ENCODE results near the gene SEMA4G.

DNA sequence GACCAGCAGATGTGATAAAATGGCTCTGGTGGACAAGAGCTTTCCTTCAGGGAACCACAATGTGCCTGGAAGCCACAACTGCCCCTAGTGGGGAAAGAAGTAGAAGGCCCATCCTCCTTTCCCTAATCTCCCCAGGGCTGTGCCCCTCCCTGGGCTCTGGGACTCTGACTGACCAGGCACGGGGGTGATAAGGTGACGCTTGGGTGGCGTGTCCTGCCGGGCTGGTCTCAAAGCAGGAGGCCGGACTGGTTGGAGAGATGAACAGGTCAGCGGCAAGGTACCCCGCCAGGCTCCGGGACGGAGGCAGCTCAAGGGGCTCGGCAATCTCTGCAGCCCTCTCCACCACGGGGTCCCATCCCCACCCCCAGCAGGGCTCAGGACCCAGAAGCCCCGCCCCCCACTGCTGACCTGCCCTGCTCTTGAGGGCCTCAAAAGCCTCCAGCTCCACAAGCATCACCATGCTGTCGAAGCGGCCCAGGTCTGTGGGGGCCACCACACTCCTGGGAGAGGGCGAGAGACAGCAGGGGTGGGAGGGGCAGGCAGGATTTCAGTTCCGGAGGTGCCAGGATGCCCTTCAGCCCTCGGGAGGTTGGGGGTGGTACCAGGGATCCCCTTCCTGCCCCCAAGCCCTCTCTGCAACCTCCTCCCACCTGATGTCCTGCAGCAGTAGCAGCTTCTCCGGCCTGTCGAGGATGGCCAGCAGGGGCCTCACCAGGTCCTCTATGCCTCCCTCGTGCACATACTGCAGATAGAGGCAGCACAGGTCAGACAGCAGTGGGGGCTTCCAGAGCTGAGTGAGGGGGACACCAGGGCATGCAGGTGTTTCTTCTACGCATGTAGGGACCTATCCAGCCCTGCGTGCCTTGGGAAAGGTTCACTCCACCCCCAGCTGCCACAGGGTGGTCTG, 42.5 kb downstream of the SEMA4G start:
- TF ChIP-seq POLR2A (IDR thresholded peaks at IDR 0.05) = no peak
- TF ChIP-seq, protein P1, sequence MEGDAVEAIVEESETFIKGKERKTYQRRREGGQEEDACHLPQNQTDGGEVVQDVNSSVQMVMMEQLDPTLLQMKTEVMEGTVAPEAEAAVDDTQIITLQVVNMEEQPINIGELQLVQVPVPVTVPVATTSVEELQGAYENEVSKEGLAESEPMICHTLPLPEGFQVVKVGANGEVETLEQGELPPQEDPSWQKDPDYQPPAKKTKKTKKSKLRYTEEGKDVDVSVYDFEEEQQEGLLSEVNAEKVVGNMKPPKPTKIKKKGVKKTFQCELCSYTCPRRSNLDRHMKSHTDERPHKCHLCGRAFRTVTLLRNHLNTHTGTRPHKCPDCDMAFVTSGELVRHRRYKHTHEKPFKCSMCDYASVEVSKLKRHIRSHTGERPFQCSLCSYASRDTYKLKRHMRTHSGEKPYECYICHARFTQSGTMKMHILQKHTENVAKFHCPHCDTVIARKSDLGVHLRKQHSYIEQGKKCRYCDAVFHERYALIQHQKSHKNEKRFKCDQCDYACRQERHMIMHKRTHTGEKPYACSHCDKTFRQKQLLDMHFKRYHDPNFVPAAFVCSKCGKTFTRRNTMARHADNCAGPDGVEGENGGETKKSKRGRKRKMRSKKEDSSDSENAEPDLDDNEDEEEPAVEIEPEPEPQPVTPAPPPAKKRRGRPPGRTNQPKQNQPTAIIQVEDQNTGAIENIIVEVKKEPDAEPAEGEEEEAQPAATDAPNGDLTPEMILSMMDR (IDR thresholded peaks at IDR 0.05) = peak in 1 of 6 experiments; percentile 9

All from esophagus squamous epithelium (tissue), 4 donors.